A673 (cell line): Measurements from ENCODE around the gene RALGAPA2. TPM values are rescaled to one million over a fixed set of nuclear protein-coding genes. Genes with fewer than 3 reads are reported as not detected.

ENCODE experiments used
- BruUV-seq: library from RNA; stranded (reverse); fragments of 400-500 nt; replicated peaks from 2 replicates; lab custom pipeline; 2021; lab: Mats Ljungman, UMichigan
- CTCF ChIA-PET: fragments of 300-600 bp; sonication (Branson Sonifier 250); formaldehyde crosslinking; loops from one replicate; lab custom pipeline; 2022; ENCODE audit warnings: antibody characterized with exemption; lab: Charles Lee
- POLR2A ChIA-PET: fragments of 300-600 bp; sonication (Branson Sonifier 250); formaldehyde crosslinking; loops from one replicate; lab custom pipeline; 2022; ENCODE audit warnings: antibody characterized with exemption; ENCODE audit not compliant: low non-redundant PET; lab: Charles Lee
- DNase-seq: peaks from one replicate; pipeline ENCODE4 v3.0.0-alpha.2; 2015; ENCODE audit warnings: low spot score
- H3K27ac ChIP-seq: fragments of 200-600 bp; sonication (generic); 2 replicates; pipeline ENCODE4 v1.5.1; 2016; ENCODE audit warnings: mixed run types, low read depth, mild to moderate bottlenecking, mixed read lengths, antibody characterized with exemption, low read length; ENCODE audit not compliant: poor library complexity, severe bottlenecking
- H3K27me3 ChIP-seq: fragments of 200-600 bp; sonication (generic); replicated peaks from 2 replicates; pipeline ENCODE4 v1.6.1; 2017; ENCODE audit warnings: mixed run types, low read depth, mild to moderate bottlenecking, mixed read lengths, antibody characterized with exemption, low read length; ENCODE audit not compliant: insufficient read depth, poor library complexity
- H3K36me3 ChIP-seq: fragments of 200-600 bp; sonication (generic); 2 replicates; pipeline ENCODE4 v1.6.1; 2016; ENCODE audit warnings: mixed run types, mild to moderate bottlenecking, mixed read lengths, antibody characterized with exemption, low read length; ENCODE audit not compliant: insufficient read depth, poor library complexity, severe bottlenecking
- H3K4me1 ChIP-seq: fragments of 200-600 bp; sonication (generic); 2 replicates; pipeline ENCODE4 v1.6.1; 2017; ENCODE audit warnings: mixed run types, mild to moderate bottlenecking, mixed read lengths, antibody characterized with exemption, low read length; ENCODE audit not compliant: insufficient read depth, poor library complexity, severe bottlenecking
- H3K4me3 ChIP-seq: fragments of 200-600 bp; sonication (generic); 2 replicates; pipeline ENCODE4 v1.5.1; 2016; ENCODE audit warnings: low read depth, mixed run types, mild to moderate bottlenecking, mixed read lengths, low read length; ENCODE audit not compliant: poor library complexity, severe bottlenecking
- H3K9me3 ChIP-seq: fragments of 200-600 bp; sonication (generic); 2 replicates; pipeline ENCODE4 v1.6.1; 2016; ENCODE audit warnings: mixed run types, low read depth, mild to moderate bottlenecking, mixed read lengths, antibody characterized with exemption, low read length; ENCODE audit not compliant: poor library complexity, severe bottlenecking
- CTCF ChIP-seq: fragments of 300-800, 200-600 bp; sonication (generic); conservative IDR thresholded peaks from 2 replicates; pipeline ENCODE4 v1.5.1; 2017; ENCODE audit warnings: low read depth, mild to moderate bottlenecking, antibody characterized with exemption, low read length, moderate library complexity, mixed read lengths
- EZH2 ChIP-seq: fragments of 200-600 bp; sonication (generic); IDR thresholded peaks from 2 replicates; pipeline ENCODE4 v1.6.1; 2017; ENCODE audit warnings: borderline replicate concordance, low read depth, mild to moderate bottlenecking, mixed read lengths, antibody characterized with exemption, low read length; ENCODE audit not compliant: poor library complexity, severe bottlenecking
- intact Hi-C: fragments of 100-400 bp; cut with micrococcal nuclease; formaldehyde crosslinking; loops from one replicate; pipeline ENCODE4 v1.10.0; 2022; ENCODE audit not compliant: unreplicated experiment
- total RNA-seq: library from RNA; stranded (reverse); gene quantifications from 2 replicates; pipeline ENCODE4 v1.2.3, GENCODE V29; 2021

RALGAPA2 gene
- total RNA-seq, 1 experiment from 2014 or later, result 32.4 TPM

GRCh38 chr20:20398123-20398522 is 314.3 kb downstream of the RALGAPA2 start:
- Histone ChIP-seq H3K36me3 (no peaks in the 10 kb centered on the region), H3K9me3 (no peaks in the 10 kb centered on the region), H3K27ac (no peak overlapping the region), H3K4me3 (no peak overlapping the region), H3K4me1 (no peaks in the 10 kb centered on the region), H3K27me3 (no peaks in the 10 kb centered on the region)
- intact Hi-C loops, result no loop called here
- no peak for TF ChIP-seq EZH2
- no TSS peak for BruUV-seq
- CTCF ChIA-PET, result no interaction called here
- no peak for DNase-seq
- POLR2A ChIA-PET, result no interaction called here

- no peaks in the 10 kb centered on the region for H3K36me3 ChIP-seq
- TF ChIP-seq EZH2 (no peak), CTCF (no peak)
- no peak overlapping the region for H3K4me3 ChIP-seq
- H3K4me1 ChIP-seq, result no peaks in the 10 kb centered on the region
- BruUV-seq, result no TSS peak
- no peaks in the 10 kb centered on the region for H3K27me3 ChIP-seq
- DNase-seq, result no peak
- ChIA-PET POLR2A (no interaction called here), CTCF (no interaction called here)
- H3K27ac ChIP-seq, result no peak overlapping the region
- intact Hi-C loops, result no loop called here
- H3K9me3 ChIP-seq, result no peaks in the 10 kb centered on the region
These were observed 315.6 kb downstream of the RALGAPA2 start for GRCh38 chr20:20396794-20397193.

DNA sequence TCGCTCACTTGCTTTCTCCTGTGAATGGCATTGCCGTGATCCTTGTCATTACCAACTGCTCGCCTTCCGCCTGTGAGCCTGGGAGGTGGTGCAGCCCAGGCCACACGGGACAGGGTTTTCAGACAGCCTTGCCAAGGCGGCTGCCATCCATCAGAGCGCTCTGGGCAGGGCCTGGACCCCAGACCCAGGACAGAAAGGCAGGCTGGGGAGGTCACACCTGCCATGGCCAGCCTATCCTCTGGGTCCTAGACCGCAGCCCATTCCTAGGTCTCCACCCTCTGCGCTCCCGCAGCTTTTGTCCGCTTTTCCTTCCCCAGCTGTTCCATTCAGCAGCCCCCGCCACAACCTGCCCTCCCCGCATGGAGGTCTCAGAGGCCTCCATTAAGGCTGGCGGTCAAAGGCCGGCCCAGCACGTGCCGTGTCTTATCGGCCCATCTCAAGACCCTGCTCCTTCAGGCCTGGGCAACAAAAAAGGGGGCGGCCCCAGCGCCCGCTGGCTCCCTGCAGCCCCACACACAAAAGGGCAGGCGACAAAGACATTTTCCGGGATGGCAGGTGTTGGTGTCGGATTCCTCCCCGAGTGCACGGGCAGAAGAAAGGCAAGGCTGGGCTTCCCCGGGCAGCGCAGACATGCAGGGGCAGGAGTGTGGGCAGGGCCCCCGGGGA is 316.4 kb downstream of the RALGAPA2 start:
- no peak overlapping the region for H3K4me3 ChIP-seq
- BruUV-seq, result no TSS peak
- DNase-seq, result no peak
- no peak overlapping the region for H3K27ac ChIP-seq
- ChIA-PET CTCF (no interaction called here), POLR2A (no interaction called here)
- intact Hi-C loops, result no loop called here
- no peaks in the 10 kb centered on the region for H3K36me3 ChIP-seq
- H3K4me1 ChIP-seq, result no peaks in the 10 kb centered on the region
- no peaks in the 10 kb centered on the region for H3K27me3 ChIP-seq
- TF ChIP-seq CTCF (no peak), EZH2 (no peak)
- H3K9me3 ChIP-seq, result no peaks in the 10 kb centered on the region

DNA sequence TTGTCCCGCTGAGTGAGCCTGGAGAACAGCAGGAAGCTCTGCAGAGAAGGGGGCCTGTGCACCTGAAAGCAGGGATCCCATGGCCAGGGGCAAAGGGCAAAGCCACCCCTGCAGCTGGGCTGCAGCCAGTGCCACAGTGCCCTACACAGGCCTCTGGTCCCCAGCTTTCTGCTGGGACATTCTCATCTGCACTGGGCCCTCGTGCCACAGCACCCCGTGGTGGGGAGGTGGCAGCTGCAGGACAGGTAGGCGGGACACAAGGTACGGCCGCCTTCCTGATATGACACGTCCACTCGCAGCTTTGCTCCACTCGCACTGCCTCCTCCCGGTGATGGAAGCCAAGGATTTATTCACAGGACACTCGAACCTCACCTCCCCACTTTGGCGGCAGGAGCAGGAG is 317.4 kb downstream of the RALGAPA2 start:
- CTCF ChIA-PET, result no interaction called here
- Histone ChIP-seq H3K36me3 (no peaks in the 10 kb centered on the region), H3K9me3 (no peaks in the 10 kb centered on the region), H3K4me3 (no peak overlapping the region), H3K27me3 (no peaks in the 10 kb centered on the region), H3K27ac (no peak overlapping the region), H3K4me1 (no peaks in the 10 kb centered on the region)
- intact Hi-C loops, result no loop called here
- no peak for TF ChIP-seq CTCF
- no peak for TF ChIP-seq EZH2
- no TSS peak for BruUV-seq
- no peak for DNase-seq
- POLR2A ChIA-PET, result no interaction called here
